Keratinocyte (primary cell): ENCODE measurements around the gene CYP26C1. TPM values are rescaled to one million over a fixed set of nuclear protein-coding genes. Genes with fewer than 3 reads are reported as not detected.

Experiments
- DNase-seq: peaks from one replicate; pipeline ENCODE4 v3.0.0-alpha.2; 2011; ENCODE audit warnings: low read depth, missing footprints, low spot score
- FAIRE-seq: peaks from 2 replicates; lab custom pipeline; 2011; peaks lifted over from hg19 to GRCh38; lab: Jason Lieb, UNC
- H2AFZ ChIP-seq: 2 replicates; pipeline ENCODE4 v1.6.0; 2012; ENCODE audit warnings: low read length, control low read depth, inconsistent platforms; ENCODE audit not compliant: control insufficient read depth
- H3K27ac ChIP-seq: 2 replicates; pipeline ENCODE4 v1.5.1; 2011; ENCODE audit warnings: low read length; ENCODE audit not compliant: control insufficient read depth, insufficient read depth
- H3K27me3 ChIP-seq: 3 replicates; pipeline ENCODE4 v1.6.0; 2011; ENCODE audit warnings: low read length; ENCODE audit not compliant: control insufficient read depth, insufficient read depth; ENCODE audit errors: extremely low read depth
- H3K36me3 ChIP-seq, 2 experiments: 2 replicates in 1 of 2; 3 replicates in 1 of 2; pipeline ENCODE4 v1.5.1; 2011; ENCODE audit warnings: low read length in 2 of 2, mild to moderate bottlenecking in 1 of 2; ENCODE audit not compliant: control insufficient read depth in 2 of 2, insufficient read depth in 2 of 2; ENCODE audit errors: extremely low read depth in 1 of 2
- H3K4me1 ChIP-seq: 3 replicates; pipeline ENCODE4 v1.5.1; 2011; ENCODE audit warnings: low read length; ENCODE audit not compliant: control insufficient read depth, insufficient read depth; ENCODE audit errors: extremely low read depth
- H3K4me2 ChIP-seq: 3 replicates; pipeline ENCODE4 v1.6.0; 2011; ENCODE audit warnings: low read depth, low read length; ENCODE audit not compliant: control insufficient read depth, insufficient read depth; ENCODE audit errors: extremely low read depth
- H3K4me3 ChIP-seq, 3 experiments: fragments of 200-600 bp in 1 of 3; sonication (generic) in 1 of 3; 2 replicates in 2 of 3; 3 replicates in 1 of 3; pipeline ENCODE4 v1.5.1; 2011 to 2016; ENCODE audit warnings: low read length in 3 of 3, mild to moderate bottlenecking in 3 of 3, control low read depth in 2 of 3, inconsistent platforms in 1 of 3, low read depth in 1 of 3, mixed read lengths in 1 of 3, mixed run types in 1 of 3, moderate library complexity in 1 of 3; ENCODE audit not compliant: control insufficient read depth in 2 of 3, insufficient read depth in 2 of 3; ENCODE audit errors: extremely low read depth in 1 of 3
- H3K79me2 ChIP-seq: 2 replicates; pipeline ENCODE4 v1.6.0; 2012; ENCODE audit warnings: low read length; ENCODE audit not compliant: control insufficient read depth, insufficient read depth
- H3K9ac ChIP-seq: 3 replicates; pipeline ENCODE4 v1.6.0; 2011; ENCODE audit warnings: low read length; ENCODE audit not compliant: control insufficient read depth, insufficient read depth; ENCODE audit errors: extremely low read depth
- H3K9me1 ChIP-seq: 3 replicates; pipeline ENCODE4 v1.6.0; 2011; ENCODE audit warnings: low read length; ENCODE audit not compliant: control insufficient read depth, insufficient read depth; ENCODE audit errors: extremely low read depth
- H3K9me3 ChIP-seq: 2 replicates; pipeline ENCODE4 v1.5.1; 2012; ENCODE audit warnings: low read depth, low read length; ENCODE audit not compliant: control insufficient read depth
- H4K20me1 ChIP-seq: 3 replicates; pipeline ENCODE4 v1.6.0; 2011; ENCODE audit warnings: low read length; ENCODE audit not compliant: control insufficient read depth, insufficient read depth; ENCODE audit errors: extremely low read depth
- EZH2 ChIP-seq: IDR thresholded peaks from one replicate; pipeline ENCODE4 v1.6.1; 2012; ENCODE audit warnings: inconsistent platforms, mild to moderate bottlenecking, low read length, moderate library complexity
- dilution Hi-C: fragments of 300-500 bp; cut with MboI; formaldehyde crosslinking; loops from one replicate; pipeline ENCODE4 v1.7.0; 2020; ENCODE audit warnings: low sequenced_read_pairs; ENCODE audit not compliant: extremely low pct_ligation_motif_present
- polyA plus RNA-seq, 5 experiments: library from polyadenylated mRNA; depleted of rRNA in 3 of 5; stranded (reverse) in 3 of 5; stranded (forward) in 1 of 5; unstranded in 1 of 5; fragments of >200 nt; gene quantifications; 1 replicate in 1 of 5; 2 replicates in 3 of 5; 3 replicates in 1 of 5; pipeline versions ENCODE4 v1.2.1 to v1.2.3, GENCODE V29; 2011 to 2012; ENCODE audit warnings: missing spikeins in 2 of 5, low read depth in 1 of 5, low replicate concordance in 1 of 5
- TF ChIP-seq, protein P1 (sequence below), 3 experiments: IDR thresholded peaks in 1 of 3; conservative IDR thresholded peaks in 1 of 3; optimal IDR thresholded peaks in 1 of 3; 2 replicates in 2 of 3; 3 replicates in 1 of 3; pipeline versions ENCODE3 to v1.5.1; 2011; ENCODE audit warnings: low read length in 3 of 3, mild to moderate bottlenecking in 3 of 3, moderate library complexity in 2 of 3, control low read depth in 1 of 3, inconsistent platforms in 1 of 3; ENCODE audit not compliant: insufficient read depth in 2 of 3; ENCODE audit errors: extremely low read depth in 1 of 3

CYP26C1 gene
- polyA plus RNA-seq, 1 donor (not counting 4 experiments of a cell fraction or from before 2014, with no cell fraction given): not detected

- dilution Hi-C loops: no loop called here
Observed at GRCh38 chr10:93027508-93027907, 33.1 kb upstream of the CYP26C1 start.

DNA sequence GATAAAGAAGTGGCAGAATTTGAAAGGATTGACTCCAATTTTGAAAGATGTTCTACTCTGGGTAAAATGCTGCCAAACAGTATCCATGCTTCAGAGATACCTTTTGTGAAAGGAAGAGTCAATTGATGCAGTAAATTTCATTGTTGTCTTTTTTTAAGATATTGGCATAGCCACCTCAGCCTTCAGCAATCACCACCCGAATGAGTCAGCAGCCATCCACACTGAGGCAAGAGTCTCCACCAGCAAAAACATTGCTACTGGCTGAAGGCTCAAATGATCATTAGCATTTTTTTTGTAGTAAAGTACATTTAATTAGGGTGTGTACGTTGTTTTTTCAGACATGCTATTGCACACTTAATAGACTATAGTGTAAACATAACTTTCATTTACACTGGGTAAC, 31.7 kb upstream of the CYP26C1 start:
- H4K20me1 ChIP-seq: no peaks in the 10 kb centered on the region
- no peaks in the 10 kb centered on the region for H3K36me3 ChIP-seq
- no peak overlapping the region for H2AFZ ChIP-seq
- DNase-seq (no peak), FAIRE-seq (no peak)
- peaks cover 11% of the 10 kb centered on the region for H3K4me1 ChIP-seq
- no peak overlapping the region for H3K9ac ChIP-seq
- no peak overlapping the region for H3K4me3 ChIP-seq
- H3K79me2 ChIP-seq: no peaks in the 10 kb centered on the region
- H3K4me2 ChIP-seq: no peak overlapping the region
- no peak for TF ChIP-seq EZH2
- TF ChIP-seq, protein P1, sequence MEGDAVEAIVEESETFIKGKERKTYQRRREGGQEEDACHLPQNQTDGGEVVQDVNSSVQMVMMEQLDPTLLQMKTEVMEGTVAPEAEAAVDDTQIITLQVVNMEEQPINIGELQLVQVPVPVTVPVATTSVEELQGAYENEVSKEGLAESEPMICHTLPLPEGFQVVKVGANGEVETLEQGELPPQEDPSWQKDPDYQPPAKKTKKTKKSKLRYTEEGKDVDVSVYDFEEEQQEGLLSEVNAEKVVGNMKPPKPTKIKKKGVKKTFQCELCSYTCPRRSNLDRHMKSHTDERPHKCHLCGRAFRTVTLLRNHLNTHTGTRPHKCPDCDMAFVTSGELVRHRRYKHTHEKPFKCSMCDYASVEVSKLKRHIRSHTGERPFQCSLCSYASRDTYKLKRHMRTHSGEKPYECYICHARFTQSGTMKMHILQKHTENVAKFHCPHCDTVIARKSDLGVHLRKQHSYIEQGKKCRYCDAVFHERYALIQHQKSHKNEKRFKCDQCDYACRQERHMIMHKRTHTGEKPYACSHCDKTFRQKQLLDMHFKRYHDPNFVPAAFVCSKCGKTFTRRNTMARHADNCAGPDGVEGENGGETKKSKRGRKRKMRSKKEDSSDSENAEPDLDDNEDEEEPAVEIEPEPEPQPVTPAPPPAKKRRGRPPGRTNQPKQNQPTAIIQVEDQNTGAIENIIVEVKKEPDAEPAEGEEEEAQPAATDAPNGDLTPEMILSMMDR (optimal IDR thresholded peaks at IDR 0.05 in 1 of 3, IDR thresholded peaks at IDR 0.05 in 1 of 3, conservative IDR thresholded peaks at IDR 0.05 in 1 of 3; ENCODE audit: extremely low read depth in 1 of 3, insufficient read depth in 2 of 3, low read length in 3 of 3): no peak
- no peaks in the 10 kb centered on the region for H3K27me3 ChIP-seq
- H3K9me3 ChIP-seq: no peaks in the 10 kb centered on the region
- no peaks in the 10 kb centered on the region for H3K9me1 ChIP-seq
- no peak overlapping the region for H3K27ac ChIP-seq
- dilution Hi-C loops: no loop called here

More at GRCh38 chr10:93027508-93027907, 33.1 kb upstream of the CYP26C1 start:
- DNase-seq (no peak), FAIRE-seq (no peak)
- no peak overlapping the region for H3K4me2 ChIP-seq
- no peaks in the 10 kb centered on the region for H3K79me2 ChIP-seq
- no peak overlapping the region for H3K9ac ChIP-seq
- H3K4me1 ChIP-seq: peaks cover 11% of the 10 kb centered on the region
- no peaks in the 10 kb centered on the region for H3K9me1 ChIP-seq
- no peak for TF ChIP-seq EZH2
- TF ChIP-seq, protein P1 (optimal IDR thresholded peaks at IDR 0.05 in 1 of 3, IDR thresholded peaks at IDR 0.05 in 1 of 3, conservative IDR thresholded peaks at IDR 0.05 in 1 of 3; ENCODE audit: extremely low read depth in 1 of 3, insufficient read depth in 2 of 3, low read length in 3 of 3): no peak
- no peaks in the 10 kb centered on the region for H3K27me3 ChIP-seq
- H3K27ac ChIP-seq: no peak overlapping the region
- no peak overlapping the region for H3K4me3 ChIP-seq
- no peaks in the 10 kb centered on the region for H3K36me3 ChIP-seq
- no peaks in the 10 kb centered on the region for H4K20me1 ChIP-seq
- H2AFZ ChIP-seq: no peak overlapping the region
- H3K9me3 ChIP-seq: no peaks in the 10 kb centered on the region
